Lower lobe of right lung (tissue), 2 donors: ENCODE measurements around the gene NMU. TPM values are rescaled to one million over a fixed set of nuclear protein-coding genes. Genes with fewer than 3 reads are reported as not detected.
"Not testable (repeated sequence)": the region's sequence is repeated elsewhere in the genome, so short reads cannot be mapped to it uniquely, and the experiment has no call there.

Experiments used
- ATAC-seq, 2 donors: fragments of 200-7000 bp; cut with Tn5 transposase; one replicate each; pipeline ENCODE4 v1.9.1; 2020 to 2022; ENCODE audit warnings: mild to moderate bottlenecking in 2 of 2, moderate library complexity in 2 of 2
- DNase-seq: peaks from one replicate; pipeline ENCODE4 v3.0.0-alpha.2; 2020
- H3K27ac ChIP-seq: fragments of 200-600 bp; one replicate; pipeline ENCODE4 v1.8.0; 2022
- H3K27me3 ChIP-seq: fragments of 200-600 bp; one replicate; pipeline ENCODE4 v1.8.0; 2022; ENCODE audit warnings: low read depth
- H3K36me3 ChIP-seq: fragments of 200-600 bp; one replicate; pipeline ENCODE4 v1.8.0; 2022; ENCODE audit warnings: mild to moderate bottlenecking
- H3K4me1 ChIP-seq: fragments of 200-600 bp; one replicate; pipeline ENCODE4 v1.8.0; 2022
- H3K4me3 ChIP-seq: fragments of 200-600 bp; one replicate; pipeline ENCODE4 v1.8.0; 2022; ENCODE audit warnings: mild to moderate bottlenecking
- H3K9me3 ChIP-seq: fragments of 200-600 bp; one replicate; pipeline ENCODE4 v1.8.0; 2022
- intact Hi-C: fragments of 100-400 bp; cut with DNase I; formaldehyde crosslinking; loops from one replicate; pipeline ENCODE4 v1.11.0; 2022
- long read RNA-seq: library from polyadenylated mRNA; unstranded; transcript quantifications from one replicate; pipeline ENCODE4 v2.0.0, GENCODE V29; 2021
- total RNA-seq: library from RNA; stranded (reverse); fragmentation: NEBNext Ultra II Directional; extraction: Animal tissue kit (Norgen Biotek cat#: 25700); gene quantifications from one replicate; pipeline ENCODE4 v1.2.1, GENCODE V29; 2021
- TF ChIP-seq, protein P1 (sequence below): fragments of 200-600 bp; IDR thresholded peaks from one replicate; pipeline ENCODE4 v1.8.0; 2022; ENCODE audit warnings: antibody characterized with exemption, mild to moderate bottlenecking
- donor health status: DM: no; HTN: yes; CAD: no; lungs with severe emphysema.

The NMU gene, protein sequence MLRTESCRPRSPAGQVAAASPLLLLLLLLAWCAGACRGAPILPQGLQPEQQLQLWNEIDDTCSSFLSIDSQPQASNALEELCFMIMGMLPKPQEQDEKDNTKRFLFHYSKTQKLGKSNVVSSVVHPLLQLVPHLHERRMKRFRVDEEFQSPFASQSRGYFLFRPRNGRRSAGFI
- total RNA-seq: 0.83 TPM
- long read RNA-seq: 0 reads

DNA sequence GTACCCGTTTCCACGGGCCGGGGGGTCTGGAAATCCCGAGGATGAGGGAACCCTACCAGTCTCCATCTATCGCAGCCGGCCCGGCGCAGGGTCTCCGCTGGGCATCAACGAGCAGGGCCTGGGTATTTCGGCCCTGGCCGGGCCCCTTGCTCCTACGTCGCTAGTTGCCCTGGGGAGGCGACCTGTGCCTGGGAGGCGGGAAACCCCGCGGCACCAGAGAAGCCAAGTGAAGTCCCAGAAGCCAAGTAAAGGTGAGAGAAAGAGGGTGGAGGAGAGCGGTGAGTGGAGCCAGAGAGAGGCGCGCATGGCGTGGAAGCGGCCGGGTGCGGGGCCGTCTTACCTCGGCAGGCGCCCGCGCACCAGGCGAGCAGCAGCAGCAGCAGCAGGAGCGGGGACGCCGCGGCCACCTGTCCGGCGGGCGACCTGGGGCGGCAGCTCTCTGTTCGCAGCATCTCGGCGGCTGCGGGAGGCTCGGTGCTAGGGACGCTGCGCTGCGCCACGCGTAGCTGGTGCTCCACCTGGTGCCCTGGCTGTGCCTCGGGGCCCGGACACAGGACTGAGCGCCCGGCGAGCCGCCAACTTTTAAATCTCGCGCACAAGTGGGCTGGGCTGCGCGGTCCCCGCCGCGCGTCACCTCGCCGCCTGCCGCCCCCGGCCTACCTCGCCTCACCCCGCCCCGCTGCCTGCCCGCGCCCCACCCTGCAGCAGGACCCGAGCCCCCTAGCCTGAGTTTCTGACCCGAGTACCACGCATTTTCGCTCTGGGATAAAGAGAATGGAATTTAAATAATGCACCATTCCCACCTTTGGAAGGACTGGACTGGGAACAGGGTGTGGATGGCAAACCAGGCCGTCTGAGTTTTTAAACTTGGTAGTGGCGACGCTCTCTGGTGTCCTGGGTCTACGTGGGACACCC, at the start of gene NMU:
TSS of gene NMU (minus strand) at position 558 of the 915 bp plus-strand sequence. CDS start at position 452, 106 bp downstream.
- peak; percentile 78 for DNase-seq
- no peaks in the 10 kb centered on the region for H3K9me3 ChIP-seq
- no peak within 1 kb of the TSS for H3K27ac ChIP-seq
- no peaks in the 10 kb centered on the region for H3K36me3 ChIP-seq
- H3K4me1 ChIP-seq: peaks cover 19% of the 10 kb centered on the region
- ATAC-seq: peak; percentile 93 to 96
- peak within 1 kb of the TSS; percentile 53 for H3K4me3 ChIP-seq
- peaks cover 43% of the 10 kb centered on the region for H3K27me3 ChIP-seq
- TF ChIP-seq, protein P1, sequence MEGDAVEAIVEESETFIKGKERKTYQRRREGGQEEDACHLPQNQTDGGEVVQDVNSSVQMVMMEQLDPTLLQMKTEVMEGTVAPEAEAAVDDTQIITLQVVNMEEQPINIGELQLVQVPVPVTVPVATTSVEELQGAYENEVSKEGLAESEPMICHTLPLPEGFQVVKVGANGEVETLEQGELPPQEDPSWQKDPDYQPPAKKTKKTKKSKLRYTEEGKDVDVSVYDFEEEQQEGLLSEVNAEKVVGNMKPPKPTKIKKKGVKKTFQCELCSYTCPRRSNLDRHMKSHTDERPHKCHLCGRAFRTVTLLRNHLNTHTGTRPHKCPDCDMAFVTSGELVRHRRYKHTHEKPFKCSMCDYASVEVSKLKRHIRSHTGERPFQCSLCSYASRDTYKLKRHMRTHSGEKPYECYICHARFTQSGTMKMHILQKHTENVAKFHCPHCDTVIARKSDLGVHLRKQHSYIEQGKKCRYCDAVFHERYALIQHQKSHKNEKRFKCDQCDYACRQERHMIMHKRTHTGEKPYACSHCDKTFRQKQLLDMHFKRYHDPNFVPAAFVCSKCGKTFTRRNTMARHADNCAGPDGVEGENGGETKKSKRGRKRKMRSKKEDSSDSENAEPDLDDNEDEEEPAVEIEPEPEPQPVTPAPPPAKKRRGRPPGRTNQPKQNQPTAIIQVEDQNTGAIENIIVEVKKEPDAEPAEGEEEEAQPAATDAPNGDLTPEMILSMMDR: peak; percentile 18
- intact Hi-C loops: no loop called here

- no peaks in the 10 kb centered on the region for H3K27me3 ChIP-seq
Measured at GRCh38 chr4:55684276-55684675, 48.2 kb upstream of the NMU start.

GRCh38 chr4:55682797-55683196, 46.7 kb upstream of the NMU start:
- H3K27me3 ChIP-seq, H3K27ac ChIP-seq, H3K4me3 ChIP-seq, H3K36me3 ChIP-seq, H3K4me1 ChIP-seq, ATAC-seq, intact Hi-C loops, H3K9me3 ChIP-seq, DNase-seq: not testable (repeated sequence)

More at GRCh38 chr4:55684276-55684675, 48.2 kb upstream of the NMU start:
- Histone ChIP-seq H3K4me1 (no peaks in the 10 kb centered on the region), H3K4me3 (no peak overlapping the region), H3K9me3 (no peaks in the 10 kb centered on the region), H3K27ac (no peak overlapping the region), H3K36me3 (no peaks in the 10 kb centered on the region)
- DNase-seq: no peak
- no peak for ATAC-seq
- intact Hi-C loops: no loop called here
- TF ChIP-seq, protein P1: no peak

- no peaks in the 10 kb centered on the region for H3K9me3 ChIP-seq
- no peak for DNase-seq
- no peak for ATAC-seq
Measured at GRCh38 chr4:55682295-55682694, 46.2 kb upstream of the NMU start.

GRCh38 chr4:55681430-55681829, 45.3 kb upstream of the NMU start:
- Histone ChIP-seq H3K9me3 (no peaks in the 10 kb centered on the region), H3K36me3 (no peaks in the 10 kb centered on the region), H3K27me3 (no peaks in the 10 kb centered on the region), H3K4me1 (no peaks in the 10 kb centered on the region), H3K27ac (no peak overlapping the region), H3K4me3 (no peak overlapping the region)
- DNase-seq: no peak
- intact Hi-C loops: no loop called here
- no peak for ATAC-seq
- TF ChIP-seq, protein P1: no peak

More at GRCh38 chr4:55682295-55682694, 46.2 kb upstream of the NMU start:
- Histone ChIP-seq H3K4me1 (no peaks in the 10 kb centered on the region), H3K4me3 (no peak overlapping the region), H3K36me3 (no peaks in the 10 kb centered on the region), H3K27me3 (no peaks in the 10 kb centered on the region), H3K27ac (no peak overlapping the region)
- TF ChIP-seq, protein P1: no peak
- intact Hi-C loops: no loop called here
